ENCODE results near the gene ABCB9.
A peak's percentile ranks its signal among the peaks of the same experiment; 100 is the strongest.
"Not testable (repeated sequence)": the region's sequence is repeated elsewhere in the genome, so short reads cannot be mapped to it uniquely, and the experiment has no call there.

Gene ABCB9

GRCh38 chr12:122965851-122966742 is at the start of gene ABCB9:
Gene ABCB9 (minus strand): TSS chr12:122966463. CDS start chr12:122960235, 6,228 bp downstream.
- Histone ChIP-seq H3K4me1 (ENCODE audit: control insufficient read depth in 1 of 2, insufficient read depth in 2 of 2, low read length in 2 of 2) (peaks cover 42 to 44% of the 10 kb centered on the region in 2 donors), H3K9me3 (ENCODE audit: control insufficient read depth in 1 of 2, low read length in 2 of 2) (no peaks in the 10 kb centered on the region), H3K4me3 (ENCODE audit: low read depth in 1 of 2, low read length in 2 of 2) (peak within 1 kb of the TSS; percentile 72 to 73), H3K27me3 (ENCODE audit: control insufficient read depth in 1 of 2, insufficient read depth in 2 of 2, low read length in 2 of 2) (no peaks in the 10 kb centered on the region), H3K36me3 (ENCODE audit: control insufficient read depth in 1 of 2, insufficient read depth in 2 of 2, low read length in 2 of 2) (no peaks in the 10 kb centered on the region), H3K27ac (ENCODE audit: low read depth, low read length) (no peak within 1 kb of the TSS), H3K9ac (ENCODE audit: low read depth in 1 of 2, low read length in 2 of 2) (peak within 1 kb of the TSS; percentile 49 to 50)

GRCh38 chr12:123014473-123014872 is 48.2 kb upstream of the ABCB9 start:
- H3K27me3 ChIP-seq (ENCODE audit: control insufficient read depth in 1 of 2, insufficient read depth in 2 of 2, low read length in 2 of 2); H3K9ac ChIP-seq (ENCODE audit: low read depth in 1 of 2, low read length in 2 of 2); H3K4me1 ChIP-seq (ENCODE audit: control insufficient read depth in 1 of 2, insufficient read depth in 2 of 2, low read length in 2 of 2); H3K27ac ChIP-seq (ENCODE audit: low read depth, low read length); H3K9me3 ChIP-seq (ENCODE audit: control insufficient read depth in 1 of 2, low read length in 2 of 2); H3K4me3 ChIP-seq (ENCODE audit: low read depth in 1 of 2, low read length in 2 of 2): not testable (repeated sequence)
- peaks cover 0 to 11% of the 10 kb centered on the region in 2 donors for H3K36me3 ChIP-seq (ENCODE audit: control insufficient read depth in 1 of 2, insufficient read depth in 2 of 2, low read length in 2 of 2)

GRCh38 chr12:123013185-123014095 is 47.2 kb upstream of the ABCB9 start:
- H3K4me1 ChIP-seq (ENCODE audit: control insufficient read depth in 1 of 2, insufficient read depth in 2 of 2, low read length in 2 of 2) = no peaks in the 10 kb centered on the region
- H3K9ac ChIP-seq (ENCODE audit: low read depth in 1 of 2, low read length in 2 of 2) = no peak overlapping the region
- no peaks in the 10 kb centered on the region for H3K27me3 ChIP-seq (ENCODE audit: control insufficient read depth in 1 of 2, insufficient read depth in 2 of 2, low read length in 2 of 2)
- peaks cover 3 to 22% of the 10 kb centered on the region in 2 donors for H3K36me3 ChIP-seq (ENCODE audit: control insufficient read depth in 1 of 2, insufficient read depth in 2 of 2, low read length in 2 of 2)
- no peak overlapping the region for H3K27ac ChIP-seq (ENCODE audit: low read depth, low read length)
- no peaks in the 10 kb centered on the region for H3K9me3 ChIP-seq (ENCODE audit: control insufficient read depth in 1 of 2, low read length in 2 of 2)
- H3K4me3 ChIP-seq (ENCODE audit: low read depth in 1 of 2, low read length in 2 of 2) = no peak overlapping the region

- Histone ChIP-seq H3K4me3 (ENCODE audit: low read depth in 1 of 2, low read length in 2 of 2) (no peak overlapping the region), H3K4me1 (ENCODE audit: control insufficient read depth in 1 of 2, insufficient read depth in 2 of 2, low read length in 2 of 2) (no peaks in the 10 kb centered on the region), H3K27me3 (ENCODE audit: control insufficient read depth in 1 of 2, insufficient read depth in 2 of 2, low read length in 2 of 2) (no peaks in the 10 kb centered on the region), H3K27ac (ENCODE audit: low read depth, low read length) (no peak overlapping the region), H3K9me3 (ENCODE audit: control insufficient read depth in 1 of 2, low read length in 2 of 2) (no peaks in the 10 kb centered on the region), H3K9ac (ENCODE audit: low read depth in 1 of 2, low read length in 2 of 2) (no peak overlapping the region), H3K36me3 (ENCODE audit: control insufficient read depth in 1 of 2, insufficient read depth in 2 of 2, low read length in 2 of 2) (peaks cover 3 to 34% of the 10 kb centered on the region in 2 donors)
These were observed 45.4 kb upstream of the ABCB9 start for GRCh38 chr12:123011701-123012100.

- Histone ChIP-seq H3K9ac (ENCODE audit: low read depth in 1 of 2, low read length in 2 of 2) (no peak overlapping the region), H3K27ac (ENCODE audit: low read depth, low read length) (no peak overlapping the region), H3K4me3 (ENCODE audit: low read depth in 1 of 2, low read length in 2 of 2) (no peak overlapping the region), H3K9me3 (ENCODE audit: control insufficient read depth in 1 of 2, low read length in 2 of 2) (no peaks in the 10 kb centered on the region), H3K4me1 (ENCODE audit: control insufficient read depth in 1 of 2, insufficient read depth in 2 of 2, low read length in 2 of 2) (no peaks in the 10 kb centered on the region), H3K27me3 (ENCODE audit: control insufficient read depth in 1 of 2, insufficient read depth in 2 of 2, low read length in 2 of 2) (no peaks in the 10 kb centered on the region), H3K36me3 (ENCODE audit: control insufficient read depth in 1 of 2, insufficient read depth in 2 of 2, low read length in 2 of 2) (peaks cover 3 to 34% of the 10 kb centered on the region in 2 donors)
These were observed 44.4 kb upstream of the ABCB9 start for GRCh38 chr12:123010681-123011080.

- H3K27me3 ChIP-seq (ENCODE audit: control insufficient read depth in 1 of 2, insufficient read depth in 2 of 2, low read length in 2 of 2) = no peaks in the 10 kb centered on the region
- no peaks in the 10 kb centered on the region for H3K9me3 ChIP-seq (ENCODE audit: control insufficient read depth in 1 of 2, low read length in 2 of 2)
These were observed 43.8 kb upstream of the ABCB9 start for GRCh38 chr12:123010110-123010509.

GRCh38 chr12:123006977-123007376 is 40.7 kb upstream of the ABCB9 start:
- Histone ChIP-seq H3K27me3 (ENCODE audit: control insufficient read depth in 1 of 2, insufficient read depth in 2 of 2, low read length in 2 of 2) (no peaks in the 10 kb centered on the region), H3K36me3 (ENCODE audit: control insufficient read depth in 1 of 2, insufficient read depth in 2 of 2, low read length in 2 of 2) (peaks cover 8 to 41% of the 10 kb centered on the region in 2 donors), H3K4me1 (ENCODE audit: control insufficient read depth in 1 of 2, insufficient read depth in 2 of 2, low read length in 2 of 2) (no peaks in the 10 kb centered on the region), H3K9ac (ENCODE audit: low read depth in 1 of 2, low read length in 2 of 2) (no peak overlapping the region), H3K27ac (ENCODE audit: low read depth, low read length) (no peak overlapping the region), H3K9me3 (ENCODE audit: control insufficient read depth in 1 of 2, low read length in 2 of 2) (no peaks in the 10 kb centered on the region), H3K4me3 (ENCODE audit: low read depth in 1 of 2, low read length in 2 of 2) (no peak overlapping the region)

More at GRCh38 chr12:123010110-123010509, 43.8 kb upstream of the ABCB9 start:
- H3K9ac ChIP-seq (ENCODE audit: low read depth in 1 of 2, low read length in 2 of 2) = no peak overlapping the region
- no peak overlapping the region for H3K27ac ChIP-seq (ENCODE audit: low read depth, low read length)
- no peak overlapping the region for H3K4me3 ChIP-seq (ENCODE audit: low read depth in 1 of 2, low read length in 2 of 2)
- H3K4me1 ChIP-seq (ENCODE audit: control insufficient read depth in 1 of 2, insufficient read depth in 2 of 2, low read length in 2 of 2) = no peaks in the 10 kb centered on the region
- H3K36me3 ChIP-seq (ENCODE audit: control insufficient read depth in 1 of 2, insufficient read depth in 2 of 2, low read length in 2 of 2) = peaks cover 3 to 35% of the 10 kb centered on the region in 2 donors

GRCh38 chr12:123005081-123005626 is 38.9 kb upstream of the ABCB9 start:
- Histone ChIP-seq H3K36me3 (ENCODE audit: control insufficient read depth in 1 of 2, insufficient read depth in 2 of 2, low read length in 2 of 2) (peaks cover 8 to 46% of the 10 kb centered on the region in 2 donors), H3K27me3 (ENCODE audit: control insufficient read depth in 1 of 2, insufficient read depth in 2 of 2, low read length in 2 of 2) (no peaks in the 10 kb centered on the region)

GRCh38 chr12:123004287-123004686 is 38.0 kb upstream of the ABCB9 start:
- H3K9me3 ChIP-seq (ENCODE audit: control insufficient read depth in 1 of 2, low read length in 2 of 2) = no peaks in the 10 kb centered on the region
- no peak overlapping the region for H3K27ac ChIP-seq (ENCODE audit: low read depth, low read length)
- H3K9ac ChIP-seq (ENCODE audit: low read depth in 1 of 2, low read length in 2 of 2) = no peak overlapping the region
- no peak overlapping the region for H3K4me3 ChIP-seq (ENCODE audit: low read depth in 1 of 2, low read length in 2 of 2)
- peaks cover 7 to 47% of the 10 kb centered on the region in 2 donors for H3K36me3 ChIP-seq (ENCODE audit: control insufficient read depth in 1 of 2, insufficient read depth in 2 of 2, low read length in 2 of 2)
- H3K4me1 ChIP-seq (ENCODE audit: control insufficient read depth in 1 of 2, insufficient read depth in 2 of 2, low read length in 2 of 2) = no peaks in the 10 kb centered on the region
- no peaks in the 10 kb centered on the region for H3K27me3 ChIP-seq (ENCODE audit: control insufficient read depth in 1 of 2, insufficient read depth in 2 of 2, low read length in 2 of 2)

More at GRCh38 chr12:123005081-123005626, 38.9 kb upstream of the ABCB9 start:
- H3K4me3 ChIP-seq (ENCODE audit: low read depth in 1 of 2, low read length in 2 of 2) = no peak overlapping the region
- H3K27ac ChIP-seq (ENCODE audit: low read depth, low read length) = no peak overlapping the region
- H3K4me1 ChIP-seq (ENCODE audit: control insufficient read depth in 1 of 2, insufficient read depth in 2 of 2, low read length in 2 of 2) = no peaks in the 10 kb centered on the region
- no peaks in the 10 kb centered on the region for H3K9me3 ChIP-seq (ENCODE audit: control insufficient read depth in 1 of 2, low read length in 2 of 2)
- no peak overlapping the region for H3K9ac ChIP-seq (ENCODE audit: low read depth in 1 of 2, low read length in 2 of 2)

Measured in duodenal mucosa (tissue), 2 donors.